ENCODE measurements around the gene CDK5. TPM values are rescaled to one million over a fixed set of nuclear protein-coding genes. Genes with fewer than 3 reads are reported as not detected.

CDK5 gene
- total and polyA plus RNA-seq, 9 of the 15 experiments (the other 6 are each of a cell fraction or from before 2014, with no cell fraction given): 3.2 to 38.0 (median 27.5) TPM

DNA sequence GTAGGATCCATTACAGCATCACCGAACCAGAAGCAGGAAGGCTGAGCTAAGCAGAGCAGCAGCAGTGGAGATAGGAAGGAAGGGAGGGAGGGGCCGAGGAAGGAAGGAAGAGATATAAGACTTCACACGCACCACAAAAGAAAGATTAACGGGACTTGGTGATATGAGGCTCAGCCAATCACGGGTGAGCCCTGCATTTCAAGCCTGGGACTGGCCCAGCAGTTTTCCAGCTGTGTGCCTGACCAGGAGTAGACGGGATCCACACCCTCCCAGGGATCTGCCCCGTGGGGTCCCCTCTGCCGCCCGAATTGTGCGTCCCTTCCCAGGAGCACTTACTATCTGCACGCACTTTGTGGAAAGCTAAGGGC is 49.6 kb downstream of the CDK5 start (continued):
- TF ChIP-seq, protein P1, sequence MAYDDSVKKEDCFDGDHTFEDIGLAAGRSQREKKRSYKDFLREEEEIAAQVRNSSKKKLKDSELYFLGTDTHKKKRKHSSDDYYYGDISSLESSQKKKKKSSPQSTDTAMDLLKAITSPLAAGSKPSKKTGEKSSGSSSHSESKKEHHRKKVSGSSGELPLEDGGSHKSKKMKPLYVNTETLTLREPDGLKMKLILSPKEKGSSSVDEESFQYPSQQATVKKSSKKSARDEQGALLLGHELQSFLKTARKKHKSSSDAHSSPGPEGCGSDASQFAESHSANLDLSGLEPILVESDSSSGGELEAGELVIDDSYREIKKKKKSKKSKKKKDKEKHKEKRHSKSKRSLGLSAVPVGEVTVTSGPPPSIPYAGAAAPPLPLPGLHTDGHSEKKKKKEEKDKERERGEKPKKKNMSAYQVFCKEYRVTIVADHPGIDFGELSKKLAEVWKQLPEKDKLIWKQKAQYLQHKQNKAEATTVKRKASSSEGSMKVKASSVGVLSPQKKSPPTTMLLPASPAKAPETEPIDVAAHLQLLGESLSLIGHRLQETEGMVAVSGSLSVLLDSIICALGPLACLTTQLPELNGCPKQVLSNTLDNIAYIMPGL (CRISPR knock-in tag; IDR thresholded peaks at IDR 0.05): no peak
- TF ChIP-seq ZNF232 (CRISPR knock-in tag; IDR thresholded peaks at IDR 0.05) (no peak), SLC30A9 (CRISPR knock-in tag; IDR thresholded peaks at IDR 0.05) (no peak), ZNF212 (CRISPR knock-in tag; IDR thresholded peaks at IDR 0.05) (0 out of 2 replicates have a peak, but pooled peaks have one; percentile 61), ZNF121 (CRISPR knock-in tag; conservative IDR thresholded peaks at IDR 0.05) (no peak), ZKSCAN8 (CRISPR knock-in tag; IDR thresholded peaks at IDR 0.05) (no peak), TAF15 (IDR thresholded peaks at IDR 0.05; ENCODE audit: low read depth, low read length) (no peak), NFATC3 (IDR thresholded peaks at IDR 0.05) (no peak), NR1H2 (CRISPR knock-in tag; IDR thresholded peaks at IDR 0.05) (no peak), ZNF224 (CRISPR knock-in tag; IDR thresholded peaks at IDR 0.05) (no peak), ETV6 (IDR thresholded peaks at IDR 0.05; ENCODE audit: borderline replicate concordance in 1 of 2, low read depth in 2 of 2, low read length in 1 of 2) (peak; percentile 33 to 87; a peak in 2 of 4 replicates), ETV6 (CRISPR knock-in tag; IDR thresholded peaks at IDR 0.05; ENCODE audit: borderline replicate concordance) (no peak), MECOM (CRISPR knock-in tag; IDR thresholded peaks at IDR 0.05) (peak; percentile 72; the same call in 1 of the 2 replicates), PYGO2 (tag; IDR thresholded peaks at IDR 0.05) (no peak), DMBX1 (CRISPR knock-in tag; IDR thresholded peaks at IDR 0.05; ENCODE audit: borderline replicate concordance) (no peak), ZNF780A (CRISPR knock-in tag; IDR thresholded peaks at IDR 0.05) (no peak), POLR3G (IDR thresholded peaks at IDR 0.05; ENCODE audit: extremely low read depth, insufficient read length, insufficient replicate concordance) (no peak), FOXJ3 (CRISPR knock-in tag; IDR thresholded peaks at IDR 0.05) (no peak)
- TF ChIP-seq, protein P2, sequence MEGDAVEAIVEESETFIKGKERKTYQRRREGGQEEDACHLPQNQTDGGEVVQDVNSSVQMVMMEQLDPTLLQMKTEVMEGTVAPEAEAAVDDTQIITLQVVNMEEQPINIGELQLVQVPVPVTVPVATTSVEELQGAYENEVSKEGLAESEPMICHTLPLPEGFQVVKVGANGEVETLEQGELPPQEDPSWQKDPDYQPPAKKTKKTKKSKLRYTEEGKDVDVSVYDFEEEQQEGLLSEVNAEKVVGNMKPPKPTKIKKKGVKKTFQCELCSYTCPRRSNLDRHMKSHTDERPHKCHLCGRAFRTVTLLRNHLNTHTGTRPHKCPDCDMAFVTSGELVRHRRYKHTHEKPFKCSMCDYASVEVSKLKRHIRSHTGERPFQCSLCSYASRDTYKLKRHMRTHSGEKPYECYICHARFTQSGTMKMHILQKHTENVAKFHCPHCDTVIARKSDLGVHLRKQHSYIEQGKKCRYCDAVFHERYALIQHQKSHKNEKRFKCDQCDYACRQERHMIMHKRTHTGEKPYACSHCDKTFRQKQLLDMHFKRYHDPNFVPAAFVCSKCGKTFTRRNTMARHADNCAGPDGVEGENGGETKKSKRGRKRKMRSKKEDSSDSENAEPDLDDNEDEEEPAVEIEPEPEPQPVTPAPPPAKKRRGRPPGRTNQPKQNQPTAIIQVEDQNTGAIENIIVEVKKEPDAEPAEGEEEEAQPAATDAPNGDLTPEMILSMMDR (IDR thresholded peaks at IDR 0.05 in 2 of 3, conservative IDR thresholded peaks at IDR 0.05 in 1 of 3; ENCODE audit: insufficient read depth in 2 of 3, low read depth in 1 of 3, low read length in 3 of 3): no peak
- TF ChIP-seq, protein P3, sequence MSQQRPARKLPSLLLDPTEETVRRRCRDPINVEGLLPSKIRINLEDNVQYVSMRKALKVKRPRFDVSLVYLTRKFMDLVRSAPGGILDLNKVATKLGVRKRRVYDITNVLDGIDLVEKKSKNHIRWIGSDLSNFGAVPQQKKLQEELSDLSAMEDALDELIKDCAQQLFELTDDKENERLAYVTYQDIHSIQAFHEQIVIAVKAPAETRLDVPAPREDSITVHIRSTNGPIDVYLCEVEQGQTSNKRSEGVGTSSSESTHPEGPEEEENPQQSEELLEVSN (IDR thresholded peaks at IDR 0.05; ENCODE audit: borderline replicate concordance in 1 of 2, extremely low read depth in 1 of 2, insufficient read depth in 1 of 2, insufficient read length in 1 of 2, low read depth in 1 of 2, low read length in 1 of 2, poor library complexity in 1 of 2, severe bottlenecking in 1 of 2): no peak
- TF ChIP-seq, protein P4, sequence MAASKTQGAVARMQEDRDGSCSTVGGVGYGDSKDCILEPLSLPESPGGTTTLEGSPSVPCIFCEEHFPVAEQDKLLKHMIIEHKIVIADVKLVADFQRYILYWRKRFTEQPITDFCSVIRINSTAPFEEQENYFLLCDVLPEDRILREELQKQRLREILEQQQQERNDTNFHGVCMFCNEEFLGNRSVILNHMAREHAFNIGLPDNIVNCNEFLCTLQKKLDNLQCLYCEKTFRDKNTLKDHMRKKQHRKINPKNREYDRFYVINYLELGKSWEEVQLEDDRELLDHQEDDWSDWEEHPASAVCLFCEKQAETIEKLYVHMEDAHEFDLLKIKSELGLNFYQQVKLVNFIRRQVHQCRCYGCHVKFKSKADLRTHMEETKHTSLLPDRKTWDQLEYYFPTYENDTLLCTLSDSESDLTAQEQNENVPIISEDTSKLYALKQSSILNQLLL (CRISPR knock-in tag; IDR thresholded peaks at IDR 0.05; ENCODE audit: borderline replicate concordance): 0 out of 2 replicates have a peak, but pooled peaks have one; percentile 54
- TF ChIP-seq, protein P5, sequence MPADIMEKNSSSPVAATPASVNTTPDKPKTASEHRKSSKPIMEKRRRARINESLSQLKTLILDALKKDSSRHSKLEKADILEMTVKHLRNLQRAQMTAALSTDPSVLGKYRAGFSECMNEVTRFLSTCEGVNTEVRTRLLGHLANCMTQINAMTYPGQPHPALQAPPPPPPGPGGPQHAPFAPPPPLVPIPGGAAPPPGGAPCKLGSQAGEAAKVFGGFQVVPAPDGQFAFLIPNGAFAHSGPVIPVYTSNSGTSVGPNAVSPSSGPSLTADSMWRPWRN (IDR thresholded peaks at IDR 0.05; ENCODE audit: low read depth): no peak

Data from K562 (cell line).